GM21717 (cell line): ENCODE measurements around the gene NCR2.

Experiments
- ATAC-seq: cut with Tn5 transposase; IDR thresholded peaks from one replicate; pipeline ENCODE4 v1.9.1; 2021; ENCODE audit warnings: mild to moderate bottlenecking, moderate library complexity; ENCODE audit not compliant: unreplicated experiment

NCR2 gene

GRCh38 chr6:41392246-41392645 lies 56.8 kb downstream of the NCR2 start:
- ATAC-seq: no peak

GRCh38 chr6:41396335-41396734 lies 60.9 kb downstream of the NCR2 start:
- no peak for ATAC-seq

GRCh38 chr6:41399424-41399823 lies 64.0 kb downstream of the NCR2 start:
- no peak for ATAC-seq
